Ovary (tissue), 10 donors: ENCODE measurements around the gene NAA20. TPM values are rescaled to one million over a fixed set of nuclear protein-coding genes. Genes with fewer than 3 reads are reported as not detected.

Experiments
- DNase-seq, 5 donors: peaks; one replicate each; pipeline ENCODE4 v3.0.0-alpha.2; 2019 to 2020
- H3K27ac ChIP-seq, 2 donors: fragments of 200-600 bp; one replicate each; pipeline versions ENCODE4 v1.5.1 to v1.8.0; 2019 to 2022
- H3K27me3 ChIP-seq: fragments of 200-600 bp; one replicate; pipeline ENCODE4 v1.8.0; 2022
- H3K36me3 ChIP-seq: fragments of 200-600 bp; sonication (generic); one replicate; pipeline ENCODE4 v1.5.1; 2019
- H3K4me1 ChIP-seq: one replicate; pipeline ENCODE4 v1.8.1; 2013; ENCODE audit warnings: mild to moderate bottlenecking, moderate library complexity; ENCODE audit not compliant: insufficient read depth
- H3K4me3 ChIP-seq: fragments of 200-600 bp; sonication (generic); one replicate; pipeline ENCODE4 v1.5.1; 2017
- H3K9me3 ChIP-seq, 2 donors: fragments of 200-600 bp in 1 of 2; sonication (generic) in 1 of 2; one replicate each; pipeline versions ENCODE4 v1.5.1 to v1.8.1; 2013 to 2019; ENCODE audit warnings: mild to moderate bottlenecking in 1 of 2, moderate library complexity in 1 of 2
- EP300 ChIP-seq: sonication (generic); formaldehyde crosslinking; IDR thresholded peaks from one replicate; pipeline ENCODE4 v1.6.1; 2017; ENCODE audit warnings: antibody characterized with exemption
- POLR2A ChIP-seq: fragments of 450-650 bp; IDR thresholded peaks from one replicate; pipeline ENCODE4 v1.6.1; 2017; ENCODE audit warnings: antibody characterized with exemption, mild to moderate bottlenecking, moderate library complexity
- WGBS, 3 donors: extraction: QIAGEN DNeasy Blood & Tissue Kit in 1 of 3; methylation state at CpG; one replicate each; pipeline versions ENCODE4 v1.1.5 to v1.1.7; 2013 to 2017; 5-methylcytosine and 5-hydroxymethylcytosine counted together
- intact Hi-C, 4 donors: fragments of 100-400 bp; cut with DNase I; formaldehyde crosslinking; loops; one replicate each; pipeline versions ENCODE4 v1.11.0 to v1.15.1; 2022 to 2023
- long read RNA-seq, 3 donors: library from polyadenylated mRNA in 2 of 3; unstranded in 2 of 3; transcript quantifications; one replicate each; pipeline ENCODE4 v2.0.0 and lab custom pipeline, GENCODE V29; 2021 to 2026
- polyA plus RNA-seq, 2 donors: library from polyadenylated mRNA; stranded (reverse); fragments of 200-250 nt in 1 of 2; fragments of 350-450 nt in 1 of 2; fragmentation: Illumina TruSeq in 1 of 2; extraction: RNeasy Lipid Tissue Mini Kit (QIAGEN cat#74804) in 1 of 2; gene quantifications; one replicate each; pipeline ENCODE4 v1.2.3, GENCODE V29; 2013 to 2014
- total RNA-seq, 7 donors: library from RNA; depleted of rRNA in 2 of 7; stranded (reverse); fragments of >200 nt in 2 of 7; fragmentation: NEBNext Ultra II Directional in 3 of 7; extraction: Animal tissue kit (Norgen Biotek cat#: 25700) in 3 of 7; gene quantifications; one replicate each; pipeline versions ENCODE4 v1.1.0 to v1.2.4, GENCODE V29; 2016 to 2023
- TF ChIP-seq, protein P1 (sequence below), 3 donors: fragments of 450-650 bp in 2 of 3; fragments of 200-600 bp in 1 of 3; IDR thresholded peaks; one replicate each; pipeline versions ENCODE4 v1.5.1 to v1.8.0; 2016 to 2022; ENCODE audit warnings: antibody characterized with exemption in 3 of 3, mild to moderate bottlenecking in 1 of 3
- donor health status: DM: no; HTN: no; CAD: no; lungs with moderate emphysema.
- donor health status: DM: no; HTN: no; CAD: no.
- donor health status: Bipolar disorder and iron deficiency.
- donor health status: DM: yes; HTN: yes; CAD: no.
- donor health status: DM: no; HTN: no; CAD: no.
- donor health status: DM: yes; HTN: yes; CAD: no.

NAA20 gene
- total RNA-seq (10 to 100 TPM; 19.4 to 58.6 (median 43.3) TPM), polyA plus RNA-seq (10 to 100 TPM; 48.6 to 67.6 TPM)
- long read RNA-seq, donor 1, transcript NAA20-202 (6 exons, 1,260 nt) = major isoform, 93 of 131 reads
- long read RNA-seq, donor 1, partial matches to known transcripts = 13 of 131 reads
- long read RNA-seq, donor 1, other reads (novel, unspliced or antisense) = 24 of 131 reads
- long read RNA-seq, donor 2, transcript NAA20-202 (6 exons, 1,260 nt) = major isoform, 23 of 58 reads
- long read RNA-seq, donor 2, partial matches to known transcripts = 30 of 58 reads
- long read RNA-seq, donor 2, other reads (novel, unspliced or antisense) = 0 of 58 reads
- long read RNA-seq, donor 3, transcript NAA20-202 (6 exons, 1,260 nt) = major isoform, 60 of 84 reads
- long read RNA-seq, donor 3, partial matches to known transcripts = 2 of 84 reads
- long read RNA-seq, donor 3, other reads (novel, unspliced or antisense) = 18 of 84 reads

DNA sequence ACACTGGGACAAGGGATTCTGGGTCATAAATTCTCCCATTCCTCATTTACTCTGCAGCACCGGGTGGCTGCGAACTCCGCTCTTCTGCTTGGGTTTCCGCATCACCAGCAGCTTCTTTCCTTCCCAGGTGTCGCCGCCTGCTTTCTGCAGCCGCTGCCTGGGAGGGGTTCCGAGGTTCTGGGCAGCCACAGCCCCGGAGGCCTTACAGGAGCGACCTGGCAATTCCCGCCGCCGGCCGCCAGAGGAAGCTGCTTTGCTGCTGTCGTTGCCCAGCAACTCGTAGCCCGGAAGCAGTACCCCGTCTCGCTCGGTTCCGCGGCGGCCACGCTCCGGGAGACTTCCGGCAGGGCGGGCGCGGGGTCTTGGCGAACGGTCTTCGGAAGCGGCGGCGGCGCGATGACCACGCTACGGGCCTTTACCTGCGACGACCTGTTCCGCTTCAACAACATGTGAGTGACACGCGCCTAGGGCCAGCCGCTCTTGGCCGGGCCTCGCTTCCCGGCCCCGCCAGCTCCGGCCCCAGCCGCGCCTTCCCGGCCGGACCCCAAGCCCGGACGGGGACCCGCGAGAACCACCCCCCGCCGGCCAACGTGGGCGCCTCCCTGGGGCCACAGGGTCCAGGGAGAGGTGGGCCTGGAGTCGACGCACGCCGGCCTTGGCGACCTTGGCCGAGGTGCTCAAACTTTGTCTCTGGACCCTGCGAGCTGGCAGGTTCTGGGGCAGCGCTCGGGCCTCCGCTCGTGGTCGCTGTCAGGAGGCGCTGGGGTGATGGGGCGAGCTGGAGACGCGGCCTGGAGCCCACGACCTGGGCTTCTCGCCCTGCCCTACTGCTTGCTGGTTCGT is at the start of gene NAA20:
TSS of gene NAA20 (plus strand) at position 362 of the 843 bp plus-strand sequence. CDS start at position 397, 35 bp downstream.
- 0 to 1% (median 0%) methylated on average over 69 to 81 of the region's 81 CpGs for WGBS, 3 donors
- no peaks in the 10 kb centered on the region for H3K27me3 ChIP-seq
- peak within 1 kb of the TSS in 1 of 2 donors; percentile 23 for H3K27ac ChIP-seq
- H3K4me3 ChIP-seq = peak within 1 kb of the TSS; percentile 95
- DNase-seq = peak; percentile 90 to 95 (median 92)
- H3K9me3 ChIP-seq = no peaks in the 10 kb centered on the region
- intact Hi-C loops = no loop called here
- no peaks in the 10 kb centered on the region for H3K36me3 ChIP-seq
- no peak for TF ChIP-seq EP300
- TF ChIP-seq, protein P1, sequence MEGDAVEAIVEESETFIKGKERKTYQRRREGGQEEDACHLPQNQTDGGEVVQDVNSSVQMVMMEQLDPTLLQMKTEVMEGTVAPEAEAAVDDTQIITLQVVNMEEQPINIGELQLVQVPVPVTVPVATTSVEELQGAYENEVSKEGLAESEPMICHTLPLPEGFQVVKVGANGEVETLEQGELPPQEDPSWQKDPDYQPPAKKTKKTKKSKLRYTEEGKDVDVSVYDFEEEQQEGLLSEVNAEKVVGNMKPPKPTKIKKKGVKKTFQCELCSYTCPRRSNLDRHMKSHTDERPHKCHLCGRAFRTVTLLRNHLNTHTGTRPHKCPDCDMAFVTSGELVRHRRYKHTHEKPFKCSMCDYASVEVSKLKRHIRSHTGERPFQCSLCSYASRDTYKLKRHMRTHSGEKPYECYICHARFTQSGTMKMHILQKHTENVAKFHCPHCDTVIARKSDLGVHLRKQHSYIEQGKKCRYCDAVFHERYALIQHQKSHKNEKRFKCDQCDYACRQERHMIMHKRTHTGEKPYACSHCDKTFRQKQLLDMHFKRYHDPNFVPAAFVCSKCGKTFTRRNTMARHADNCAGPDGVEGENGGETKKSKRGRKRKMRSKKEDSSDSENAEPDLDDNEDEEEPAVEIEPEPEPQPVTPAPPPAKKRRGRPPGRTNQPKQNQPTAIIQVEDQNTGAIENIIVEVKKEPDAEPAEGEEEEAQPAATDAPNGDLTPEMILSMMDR (IDR thresholded peaks at IDR 0.05) = peak; percentile 68 to 93 (median 92)
- peaks cover 11% of the 10 kb centered on the region for H3K4me1 ChIP-seq

GRCh38 chr20:19967445-19967844 is 49.7 kb upstream of the NAA20 start:
- H3K36me3 ChIP-seq = no peaks in the 10 kb centered on the region
- H3K9me3 ChIP-seq = no peaks in the 10 kb centered on the region
- 86 to 96% (median 95%) methylated on average over 5 of the region's 5 CpGs for WGBS, 3 donors
- DNase-seq = no peak
- H3K4me1 ChIP-seq = peaks cover 14% of the 10 kb centered on the region
- TF ChIP-seq POLR2A (no peak), EP300 (no peak)
- H3K4me3 ChIP-seq = no peak overlapping the region
- H3K27me3 ChIP-seq = no peaks in the 10 kb centered on the region
- no peak overlapping the region for H3K27ac ChIP-seq
- intact Hi-C loops = no loop called here

- no peak overlapping the region for H3K27ac ChIP-seq
- TF ChIP-seq, protein P1 (IDR thresholded peaks at IDR 0.05) = no peak
- TF ChIP-seq EP300 (no peak), POLR2A (no peak)
- no peaks in the 10 kb centered on the region for H3K9me3 ChIP-seq
- DNase-seq = no peak
- intact Hi-C loops = no loop called here
- H3K36me3 ChIP-seq = no peaks in the 10 kb centered on the region
- H3K4me3 ChIP-seq = no peak overlapping the region
- 86 to 88% (median 88%) methylated on average over 7 of the region's 7 CpGs for WGBS, 3 donors
- H3K4me1 ChIP-seq = peaks cover 14% of the 10 kb centered on the region
- no peaks in the 10 kb centered on the region for H3K27me3 ChIP-seq
These were observed 49.1 kb upstream of the NAA20 start for GRCh38 chr20:19968028-19968427.

DNA sequence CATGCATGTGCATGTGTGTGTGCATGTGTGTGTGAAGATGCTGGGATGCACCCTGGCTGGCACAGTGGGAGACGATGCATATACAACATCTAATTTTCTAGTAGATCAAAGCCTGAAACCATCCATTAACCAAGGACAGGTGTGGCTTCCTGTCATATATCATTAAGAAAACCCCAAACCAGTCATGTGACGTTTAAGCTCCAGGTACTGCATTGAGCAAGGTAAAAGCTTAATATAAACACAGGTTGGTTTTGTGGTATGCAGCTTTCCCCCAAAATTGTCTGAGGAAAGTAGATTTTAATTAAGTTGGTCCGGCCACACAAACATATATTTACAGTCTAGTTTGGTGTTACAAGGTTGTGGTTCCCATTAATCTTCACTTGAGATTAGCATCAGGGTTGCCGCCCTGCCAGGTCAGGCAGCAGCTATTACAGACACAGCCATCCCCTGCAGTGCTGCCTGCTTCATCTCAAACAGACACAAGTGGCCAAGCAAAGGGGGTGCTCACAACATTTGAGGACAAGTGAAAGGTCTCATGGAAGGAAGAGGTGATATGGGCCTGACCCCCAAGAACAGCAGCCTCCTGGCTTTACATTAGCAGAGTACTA is 48.6 kb upstream of the NAA20 start:
- intact Hi-C loops = no loop called here
- no peaks in the 10 kb centered on the region for H3K27me3 ChIP-seq
- H3K36me3 ChIP-seq = no peaks in the 10 kb centered on the region
- no peaks in the 10 kb centered on the region for H3K9me3 ChIP-seq
- H3K27ac ChIP-seq = no peak overlapping the region
- WGBS, 3 donors = 93 to 96% (median 94%) methylated on average over 4 of the region's 4 CpGs
- no peak for DNase-seq
- no peak overlapping the region for H3K4me3 ChIP-seq
- TF ChIP-seq EP300 (no peak), POLR2A (no peak)
- TF ChIP-seq, protein P1 (IDR thresholded peaks at IDR 0.05) = no peak
- H3K4me1 ChIP-seq = peaks cover 19% of the 10 kb centered on the region
